ENCODE data around the gene YAF2.

Gene YAF2

DNA sequence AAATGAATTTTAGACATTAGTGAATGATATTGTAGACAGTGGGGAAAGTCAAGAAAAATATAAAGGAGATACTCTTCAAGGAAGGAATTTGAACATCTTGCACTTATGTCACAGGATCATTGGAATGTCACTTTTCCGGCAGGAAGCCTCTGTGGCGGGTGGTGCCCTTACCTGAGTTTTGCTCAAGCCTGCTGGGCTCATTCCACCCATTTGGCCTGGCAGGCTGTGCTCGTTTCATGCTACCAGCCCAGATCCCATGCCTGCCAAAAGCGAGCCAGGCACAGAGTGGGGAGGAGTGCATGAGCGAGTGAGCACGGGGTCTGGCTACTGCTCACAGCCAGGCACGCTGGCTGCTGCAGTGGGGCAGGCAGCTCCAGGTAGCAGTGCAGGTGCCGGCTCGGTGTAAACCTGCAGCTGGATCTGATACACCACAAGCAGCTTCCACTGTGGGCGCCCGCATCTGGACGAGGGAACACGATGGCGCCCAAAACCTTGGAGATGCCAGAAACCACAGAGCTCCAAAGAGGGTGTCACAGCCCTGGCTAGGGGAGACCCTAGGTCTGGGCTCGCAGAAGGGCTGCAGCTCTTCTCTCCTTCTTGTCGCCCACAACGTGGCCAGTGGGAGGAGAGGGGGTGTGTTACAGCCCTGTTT, 28.7 kb upstream of the YAF2 start:
- H3K9me3 ChIP-seq (ENCODE audit: low read length), result no peaks in the 10 kb centered on the region
- no peaks in the 10 kb centered on the region for H3K79me2 ChIP-seq (ENCODE audit: insufficient read depth, low read length)
- no peaks in the 10 kb centered on the region for H3K27me3 ChIP-seq (ENCODE audit: insufficient read depth, low read length)
- no peaks in the 10 kb centered on the region for H3K4me1 ChIP-seq (ENCODE audit: insufficient read depth, low read length, severe bottlenecking)
- H3K9ac ChIP-seq (ENCODE audit: low read length), result no peak overlapping the region
- no peaks in the 10 kb centered on the region for H3F3A ChIP-seq (ENCODE audit: insufficient read depth, low read length)
- H3K9me2 ChIP-seq (ENCODE audit: low read depth, low read length), result no peaks in the 10 kb centered on the region
- no peak overlapping the region for H3K27ac ChIP-seq (ENCODE audit: low read depth, low read length, poor library complexity, severe bottlenecking)
- no peaks in the 10 kb centered on the region for H3K36me3 ChIP-seq (ENCODE audit: insufficient read depth, low read length)
- no peak overlapping the region for H3K4me2 ChIP-seq (ENCODE audit: low read length)
- H3K4me3 ChIP-seq (ENCODE audit: low read depth, low read length, poor library complexity, severe bottlenecking), result no peak overlapping the region
- no peak overlapping the region for H2AFZ ChIP-seq (ENCODE audit: low read length)
- TF ChIP-seq, protein P1, sequence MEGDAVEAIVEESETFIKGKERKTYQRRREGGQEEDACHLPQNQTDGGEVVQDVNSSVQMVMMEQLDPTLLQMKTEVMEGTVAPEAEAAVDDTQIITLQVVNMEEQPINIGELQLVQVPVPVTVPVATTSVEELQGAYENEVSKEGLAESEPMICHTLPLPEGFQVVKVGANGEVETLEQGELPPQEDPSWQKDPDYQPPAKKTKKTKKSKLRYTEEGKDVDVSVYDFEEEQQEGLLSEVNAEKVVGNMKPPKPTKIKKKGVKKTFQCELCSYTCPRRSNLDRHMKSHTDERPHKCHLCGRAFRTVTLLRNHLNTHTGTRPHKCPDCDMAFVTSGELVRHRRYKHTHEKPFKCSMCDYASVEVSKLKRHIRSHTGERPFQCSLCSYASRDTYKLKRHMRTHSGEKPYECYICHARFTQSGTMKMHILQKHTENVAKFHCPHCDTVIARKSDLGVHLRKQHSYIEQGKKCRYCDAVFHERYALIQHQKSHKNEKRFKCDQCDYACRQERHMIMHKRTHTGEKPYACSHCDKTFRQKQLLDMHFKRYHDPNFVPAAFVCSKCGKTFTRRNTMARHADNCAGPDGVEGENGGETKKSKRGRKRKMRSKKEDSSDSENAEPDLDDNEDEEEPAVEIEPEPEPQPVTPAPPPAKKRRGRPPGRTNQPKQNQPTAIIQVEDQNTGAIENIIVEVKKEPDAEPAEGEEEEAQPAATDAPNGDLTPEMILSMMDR (IDR thresholded peaks at IDR 0.05; ENCODE audit: low read length), result no peak
- TF ChIP-seq EZH2 (IDR thresholded peaks at IDR 0.05; ENCODE audit: borderline replicate concordance, low read length), result no peak
- no peaks in the 10 kb centered on the region for H4K20me1 ChIP-seq (ENCODE audit: insufficient read depth, low read length)

- Histone ChIP-seq H3K36me3 (ENCODE audit: insufficient read depth, low read length) (no peaks in the 10 kb centered on the region), H3K4me3 (ENCODE audit: low read depth, low read length, poor library complexity, severe bottlenecking) (no peak overlapping the region), H3F3A (ENCODE audit: insufficient read depth, low read length) (no peaks in the 10 kb centered on the region), H3K4me2 (ENCODE audit: low read length) (no peak overlapping the region), H4K20me1 (ENCODE audit: insufficient read depth, low read length) (no peaks in the 10 kb centered on the region), H3K9me3 (ENCODE audit: low read length) (no peaks in the 10 kb centered on the region), H2AFZ (ENCODE audit: low read length) (no peak overlapping the region), H3K27me3 (ENCODE audit: insufficient read depth, low read length) (no peaks in the 10 kb centered on the region), H3K79me2 (ENCODE audit: insufficient read depth, low read length) (no peaks in the 10 kb centered on the region), H3K9ac (ENCODE audit: low read length) (no peak overlapping the region), H3K4me1 (ENCODE audit: insufficient read depth, low read length, severe bottlenecking) (no peaks in the 10 kb centered on the region), H3K27ac (ENCODE audit: low read depth, low read length, poor library complexity, severe bottlenecking) (no peak overlapping the region), H3K9me2 (ENCODE audit: low read depth, low read length) (no peaks in the 10 kb centered on the region)
- no peak for TF ChIP-seq EZH2 (IDR thresholded peaks at IDR 0.05; ENCODE audit: borderline replicate concordance, low read length)
- TF ChIP-seq, protein P1 (IDR thresholded peaks at IDR 0.05; ENCODE audit: low read length), result no peak
Observed at GRCh38 chr12:42262271-42262670, 24.2 kb upstream of the YAF2 start.

GRCh38 chr12:42261708-42262107, 23.7 kb upstream of the YAF2 start:
- no peak for TF ChIP-seq EZH2 (IDR thresholded peaks at IDR 0.05; ENCODE audit: borderline replicate concordance, low read length)
- TF ChIP-seq, protein P1 (IDR thresholded peaks at IDR 0.05; ENCODE audit: low read length), result no peak
- Histone ChIP-seq H3K4me1 (ENCODE audit: insufficient read depth, low read length, severe bottlenecking) (no peaks in the 10 kb centered on the region), H3K4me2 (ENCODE audit: low read length) (no peak overlapping the region), H3K36me3 (ENCODE audit: insufficient read depth, low read length) (no peaks in the 10 kb centered on the region), H3K9me2 (ENCODE audit: low read depth, low read length) (no peaks in the 10 kb centered on the region), H2AFZ (ENCODE audit: low read length) (no peak overlapping the region), H3F3A (ENCODE audit: insufficient read depth, low read length) (no peaks in the 10 kb centered on the region), H3K27ac (ENCODE audit: low read depth, low read length, poor library complexity, severe bottlenecking) (no peak overlapping the region), H3K27me3 (ENCODE audit: insufficient read depth, low read length) (no peaks in the 10 kb centered on the region), H3K9ac (ENCODE audit: low read length) (no peak overlapping the region), H3K79me2 (ENCODE audit: insufficient read depth, low read length) (no peaks in the 10 kb centered on the region), H3K9me3 (ENCODE audit: low read length) (no peaks in the 10 kb centered on the region), H4K20me1 (ENCODE audit: insufficient read depth, low read length) (no peaks in the 10 kb centered on the region), H3K4me3 (ENCODE audit: low read depth, low read length, poor library complexity, severe bottlenecking) (no peak overlapping the region)

Measured in OCI-LY1 (cell line).